Muscle of back (tissue), 11 donors: Measurements from ENCODE around the gene ST6GALNAC6. TPM values are rescaled to one million over a fixed set of nuclear protein-coding genes. Genes with fewer than 3 reads are reported as not detected.
A peak's percentile ranks its signal among the peaks of the same experiment; 100 is the strongest.
"Not testable (repeated sequence)": the region's sequence is repeated elsewhere in the genome, so short reads cannot be mapped to it uniquely, and the experiment has no call there.

Experiments
- DNase-seq, 3 donors: peaks; one replicate each; pipeline versions ENCODE4 v3.0.0 to v3.0.0-alpha.2; 2013
- polyA plus RNA-seq, 10 donors: library from polyadenylated mRNA; unstranded; fragments of 120-200 nt; gene quantifications; one replicate each; pipeline ENCODE4 v1.2.1, GENCODE V29; 2013; ENCODE audit not compliant: insufficient read length in 10 of 10

Gene ST6GALNAC6
- polyA plus RNA-seq, 10 donors: 40.4 to 58.5 (median 46.6) TPM

GRCh38 chr9:127837346-127837745, 62.1 kb downstream of the ST6GALNAC6 start:
- no peak for DNase-seq

- DNase-seq: not testable (repeated sequence)
These were observed 62.8 kb downstream of the ST6GALNAC6 start for GRCh38 chr9:127836561-127836960.

- peak in 2 of 3 donors; percentile 46 to 74 for DNase-seq
These were observed 63.3 kb downstream of the ST6GALNAC6 start for GRCh38 chr9:127835991-127836516.

Other genes starting within 250 kb of the ST6GALNAC6 start
- 1 to 10 TPM in 6 of 10 donors, under 1 TPM in 4; 0.64 to 1.5 (median 1.1) TPM for gene CFAP157, start 192.6 kb downstream of the ST6GALNAC6 start, polyA plus RNA-seq
- 1 to 10 TPM; 4.4 to 8.2 (median 6.4) TPM for gene PTRH1, start 183.9 kb downstream of the ST6GALNAC6 start, polyA plus RNA-seq
- under 1 TPM in 6 of 10 donors, not detected in 4; 0.03 to 0.16 (median 0.06) TPM for gene TTC16, start 183.5 kb downstream of the ST6GALNAC6 start, polyA plus RNA-seq
- 10 to 100 TPM in 1 of 10 donors, 1 to 10 TPM in 9; 5.8 to 11.8 (median 7.1) TPM for gene TOR2A, start 164.3 kb downstream of the ST6GALNAC6 start, polyA plus RNA-seq
- 10 to 100 TPM; 15.5 to 24.4 (median 18.0) TPM for gene SH2D3C, start 120.9 kb downstream of the ST6GALNAC6 start, polyA plus RNA-seq
- 10 to 100 TPM; 36.7 to 46.5 (median 41.3) TPM for gene CDK9, start 113.6 kb downstream of the ST6GALNAC6 start, polyA plus RNA-seq
- 10 to 100 TPM; 28.8 to 42.1 (median 37.9) TPM for gene FPGS, start 96.7 kb downstream of the ST6GALNAC6 start, polyA plus RNA-seq
- 10 to 100 TPM; 40.6 to 74.5 (median 52.4) TPM for gene ENG, start 44.9 kb downstream of the ST6GALNAC6 start, polyA plus RNA-seq
- gene AK1, start 21.9 kb downstream of the ST6GALNAC6 start, polyA plus RNA-seq: 1,000 to 10,000 TPM in 7 of 10 donors, 100 to 1,000 TPM in 3; 607 to 1,079 (median 1,015) TPM
- 10 to 100 TPM; 24.8 to 41.2 (median 29.6) TPM for gene ST6GALNAC4, start 17.4 kb upstream of the ST6GALNAC6 start, polyA plus RNA-seq
- 1 to 10 TPM; 1.3 to 5.7 (median 2.1) TPM for gene PIP5KL1, start 31.2 kb upstream of the ST6GALNAC6 start, polyA plus RNA-seq
- gene DPM2, start 38.3 kb upstream of the ST6GALNAC6 start, polyA plus RNA-seq: 10 to 100 TPM; 15.7 to 25.3 (median 22.5) TPM
- gene EEIG1, start 81.4 kb upstream of the ST6GALNAC6 start, polyA plus RNA-seq: 10 to 100 TPM; 15.4 to 27.3 (median 17.4) TPM
- 1 to 10 TPM; 6.3 to 9.2 (median 8.0) TPM for gene NAIF1, start 167.7 kb upstream of the ST6GALNAC6 start, polyA plus RNA-seq
- 10 to 100 TPM in 9 of 10 donors, 1 to 10 TPM in 1; 9.6 to 16.2 (median 12.0) TPM for gene SLC25A25, start 168.6 kb upstream of the ST6GALNAC6 start, polyA plus RNA-seq
- gene PTGES2, start 228.1 kb upstream of the ST6GALNAC6 start, polyA plus RNA-seq: 10 to 100 TPM; 28.2 to 40.0 (median 36.1) TPM
- gene LCN2, start 249.8 kb upstream of the ST6GALNAC6 start, polyA plus RNA-seq: 1 to 10 TPM in 1 of 10 donors, under 1 TPM in 9; 0.16 to 1.3 (median 0.68) TPM